SK-N-MC (cell line): ENCODE data around the gene XXYLT1.

Source experiments
- DNase-seq: peaks from one replicate; pipeline ENCODE4 v3.0.0-alpha.2; 2011; ENCODE audit warnings: low read depth, low spot score
- H3K27ac ChIP-seq: fragments of 200-600 bp; sonication (generic); 2 replicates; pipeline ENCODE4 v1.5.1; 2016; ENCODE audit warnings: mixed run types
- H3K36me3 ChIP-seq: fragments of 200-600 bp; sonication (generic); 2 replicates; pipeline ENCODE4 v1.6.1; 2017; ENCODE audit warnings: antibody characterized with exemption, low read length, mixed read lengths; ENCODE audit not compliant: insufficient read depth
- H3K4me3 ChIP-seq: fragments of 200-600 bp; sonication (generic); 2 replicates; pipeline ENCODE4 v1.5.1; 2016
- H3K9ac ChIP-seq: fragments of 200-600 bp; sonication (generic); 2 replicates; pipeline ENCODE4 v1.8.0; 2017; ENCODE audit warnings: mixed run types, mixed read lengths; ENCODE audit not compliant: insufficient read length
- H3K9me3 ChIP-seq: fragments of 200-600 bp; sonication (generic); 2 replicates; pipeline ENCODE4 v1.6.1; 2017; ENCODE audit warnings: low read depth, mild to moderate bottlenecking, antibody characterized with exemption, low read length, moderate library complexity, mixed read lengths
- EZH2 ChIP-seq: fragments of 200-600 bp; sonication (generic); IDR thresholded peaks from one replicate; pipeline ENCODE4 v1.6.1; 2017; ENCODE audit warnings: antibody characterized with exemption
- FOXP2 ChIP-seq: optimal IDR thresholded peaks from 2 replicates; pipeline ENCODE3; 2011; ENCODE audit warnings: mild to moderate bottlenecking, moderate library complexity; ENCODE audit not compliant: insufficient read depth; ENCODE audit errors: extremely low read length, control extremely low read depth
- POLR2AphosphoS5 ChIP-seq: IDR thresholded peaks from 2 replicates; pipeline ENCODE4 v1.6.1; 2012; ENCODE audit warnings: mild to moderate bottlenecking, low read depth, low read length, borderline replicate concordance

The XXYLT1 gene

GRCh38 chr3:195105389-195105788 lies 165.6 kb downstream of the XXYLT1 start:
- DNase-seq, result no peak
- Histone ChIP-seq H3K9me3 (no peaks in the 10 kb centered on the region), H3K4me3 (no peak overlapping the region), H3K9ac (no peak overlapping the region), H3K27ac (no peak overlapping the region), H3K36me3 (peaks cover 6% of the 10 kb centered on the region; the same call in 1 of the 2 replicates)
- TF ChIP-seq POLR2AphosphoS5, result no peak
- no peak for TF ChIP-seq EZH2
- no peak for TF ChIP-seq FOXP2

DNA sequence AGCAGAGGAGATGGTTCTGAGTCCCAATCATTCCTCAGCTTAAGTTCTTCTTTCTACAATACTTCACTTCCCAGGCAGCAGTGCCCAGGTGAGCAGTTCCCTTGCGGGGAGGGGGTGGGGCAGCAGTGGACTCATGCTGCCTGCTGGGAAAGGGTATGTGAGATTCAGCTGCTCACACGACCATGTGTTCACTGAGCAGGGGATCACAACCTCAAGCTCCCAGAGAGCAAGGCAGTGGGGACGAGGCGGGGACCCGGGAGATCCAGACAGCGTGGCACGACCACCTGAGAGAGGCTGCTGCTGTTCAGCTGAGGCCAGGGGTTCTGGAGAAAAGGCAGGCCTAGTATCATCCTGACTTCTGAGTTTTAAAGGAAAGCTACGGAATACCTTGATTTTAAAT lies 166.6 kb downstream of the XXYLT1 start:
- no peaks in the 10 kb centered on the region for H3K9me3 ChIP-seq
- peaks cover 6% of the 10 kb centered on the region; the same call in 1 of the 2 replicates for H3K36me3 ChIP-seq
- H3K27ac ChIP-seq, result no peak overlapping the region
- no peak overlapping the region for H3K4me3 ChIP-seq
- TF ChIP-seq POLR2AphosphoS5 (no peak), EZH2 (no peak), FOXP2 (no peak)
- DNase-seq, result no peak
- H3K9ac ChIP-seq, result no peak overlapping the region

GRCh38 chr3:195103623-195104022 lies 167.3 kb downstream of the XXYLT1 start:
- no peak for DNase-seq
- TF ChIP-seq EZH2 (no peak), FOXP2 (no peak), POLR2AphosphoS5 (no peak)
- Histone ChIP-seq H3K27ac (no peak overlapping the region; the same call in 1 of the 2 replicates), H3K4me3 (no peak overlapping the region), H3K36me3 (peaks cover 6% of the 10 kb centered on the region; the same call in 1 of the 2 replicates), H3K9ac (peak overlapping the region; percentile 6), H3K9me3 (no peaks in the 10 kb centered on the region)

DNA sequence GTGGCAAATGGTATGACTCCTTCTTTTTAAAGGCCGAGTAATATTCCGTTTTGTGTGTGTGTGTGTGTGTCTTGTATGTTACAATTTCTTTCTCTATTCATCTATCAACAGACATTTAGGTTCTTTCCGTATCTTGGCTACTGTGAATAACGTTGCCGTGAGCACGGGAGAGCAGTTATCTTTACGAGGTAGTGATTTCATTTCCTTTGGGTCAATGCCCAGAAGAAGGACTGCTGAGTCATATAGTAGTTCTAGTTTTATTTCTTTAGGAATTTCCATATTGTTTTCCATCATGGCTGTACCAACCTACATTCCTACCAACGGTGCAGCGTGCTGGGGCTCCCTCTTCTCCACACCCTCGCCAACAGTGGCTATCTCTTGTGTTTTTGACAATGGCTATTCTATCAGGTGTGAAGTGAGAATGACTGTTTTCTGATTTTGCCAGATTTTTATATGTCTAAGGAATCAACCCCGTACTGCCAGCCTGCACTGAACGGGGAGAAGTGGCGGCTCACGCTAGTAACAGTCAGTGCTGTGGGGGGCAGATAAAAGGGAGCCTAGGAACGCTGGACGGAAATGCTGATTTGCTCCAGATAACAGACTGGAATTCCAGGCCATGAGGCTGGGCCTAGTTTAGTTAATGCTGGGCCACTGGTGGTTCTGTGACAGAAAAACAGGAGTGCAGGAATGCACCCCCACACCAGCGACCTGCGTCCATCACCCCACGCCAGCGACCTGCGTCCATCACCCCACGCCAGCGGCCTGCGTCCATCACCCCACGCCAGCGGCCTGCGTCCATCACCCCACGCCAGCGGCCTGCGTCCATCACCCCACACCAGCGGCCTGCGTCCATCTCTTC lies 168.1 kb downstream of the XXYLT1 start:
- DNase-seq, result peak; percentile 87
- Histone ChIP-seq H3K9ac (no peak overlapping the region), H3K4me3 (peak overlapping the region; percentile 24; the same call in 1 of the 2 replicates), H3K27ac (peak overlapping the region; percentile 76), H3K36me3 (peaks cover 6% of the 10 kb centered on the region; the same call in 1 of the 2 replicates), H3K9me3 (no peaks in the 10 kb centered on the region)
- TF ChIP-seq FOXP2, result no peak
- peak; percentile 52; the same call in 1 of the 2 replicates for TF ChIP-seq POLR2AphosphoS5
- TF ChIP-seq EZH2, result no peak

DNA sequence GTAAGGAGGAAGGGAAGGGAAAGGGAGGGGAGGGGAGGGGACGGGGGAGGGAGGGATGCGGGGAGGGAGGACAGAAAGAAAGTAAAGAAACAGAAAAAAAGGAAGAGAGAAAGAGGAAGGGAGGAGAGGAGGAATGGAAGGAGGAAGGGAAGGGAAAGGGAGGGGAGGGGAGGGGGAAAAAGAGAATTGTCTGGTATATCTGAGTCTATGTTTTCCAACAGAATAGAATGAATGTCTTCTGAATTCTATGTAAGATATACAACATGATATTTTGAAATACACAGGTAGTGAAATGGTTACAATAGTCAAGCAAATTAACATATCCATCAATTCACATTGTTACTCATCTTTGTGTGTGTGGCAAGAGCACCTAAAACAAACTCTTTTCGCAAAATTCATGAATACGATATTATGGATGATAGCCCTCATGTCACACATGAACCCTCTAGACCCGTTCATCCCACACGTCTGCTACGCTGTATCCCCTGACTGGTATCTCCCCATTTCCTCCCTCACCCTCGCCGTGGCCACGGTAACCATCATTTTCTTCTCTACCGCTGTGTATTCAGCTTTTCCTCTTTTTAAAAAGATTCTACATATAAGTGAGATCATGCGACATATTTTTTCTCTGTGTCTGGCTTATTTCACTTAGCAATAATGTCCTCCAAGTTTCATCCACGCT lies 168.9 kb downstream of the XXYLT1 start:
- peak overlapping the region; percentile 94 for H3K27ac ChIP-seq
- H3K9ac ChIP-seq, result no peak overlapping the region
- H3K9me3 ChIP-seq, result no peaks in the 10 kb centered on the region
- DNase-seq, result no peak
- no peak for TF ChIP-seq FOXP2
- TF ChIP-seq EZH2, result no peak
- no peak for TF ChIP-seq POLR2AphosphoS5
- no peak overlapping the region for H3K4me3 ChIP-seq
- H3K36me3 ChIP-seq, result peaks cover 6% of the 10 kb centered on the region; the same call in 1 of the 2 replicates

- no peak for TF ChIP-seq FOXP2
- no peak for TF ChIP-seq EZH2
- TF ChIP-seq POLR2AphosphoS5, result peak; percentile 40; the same call in 1 of the 2 replicates
- Histone ChIP-seq H3K9ac (peak overlapping the region; percentile 51), H3K9me3 (no peaks in the 10 kb centered on the region), H3K4me3 (peak overlapping the region; percentile 57), H3K36me3 (peaks cover 6% of the 10 kb centered on the region; the same call in 1 of the 2 replicates), H3K27ac (peak overlapping the region; percentile 94)
- peak; percentile 84 for DNase-seq
Measured at GRCh38 chr3:195101001-195101583, 169.9 kb downstream of the XXYLT1 start.

DNA sequence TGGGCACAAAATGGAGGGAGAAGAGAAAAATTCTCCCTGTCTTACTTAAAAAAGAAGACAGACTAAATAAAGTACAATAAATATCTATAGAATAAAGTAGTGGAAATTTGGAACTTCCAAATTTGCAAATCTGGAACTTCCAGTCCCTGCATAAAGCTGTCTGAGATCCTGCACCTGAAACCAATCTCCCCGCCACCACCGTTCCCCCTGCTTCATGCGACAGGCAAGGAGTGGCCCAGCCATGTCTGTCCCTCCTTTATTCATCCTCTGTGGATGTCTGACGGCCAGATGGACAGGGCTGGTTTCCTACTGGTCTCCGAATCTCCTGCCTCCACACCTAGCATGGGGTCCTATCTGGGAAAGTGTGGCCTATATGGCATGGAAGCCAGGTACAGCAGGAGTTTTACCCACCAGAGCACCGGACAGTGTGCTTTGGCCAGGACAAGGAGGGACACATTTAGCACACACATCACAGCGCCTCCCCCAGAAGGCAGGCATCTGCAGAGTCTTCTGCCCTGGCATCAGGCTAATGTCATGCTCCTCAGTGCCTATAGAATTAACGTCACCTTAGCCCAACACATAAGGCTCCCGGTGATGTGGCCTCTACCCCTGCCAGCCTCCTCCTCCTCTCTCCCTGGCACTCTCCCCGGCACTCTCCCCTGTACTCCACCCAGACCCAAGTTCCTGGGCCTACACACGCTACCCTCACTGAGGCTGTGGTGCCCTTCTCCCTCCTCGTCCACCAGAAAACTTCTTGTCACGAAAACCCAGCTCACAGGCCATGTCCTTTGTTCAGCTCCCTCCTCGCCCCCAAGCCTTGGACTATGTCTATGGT lies 170.8 kb downstream of the XXYLT1 start:
- H3K36me3 ChIP-seq, result peaks cover 3% of the 10 kb centered on the region; the same call in 1 of the 2 replicates
- TF ChIP-seq EZH2, result no peak
- H3K4me3 ChIP-seq, result peak overlapping the region; percentile 57; the same call in 1 of the 2 replicates
- peak overlapping the region; percentile 51 for H3K9ac ChIP-seq
- no peaks in the 10 kb centered on the region for H3K9me3 ChIP-seq
- DNase-seq, result no peak
- H3K27ac ChIP-seq, result peak overlapping the region; percentile 94
